Activated T-helper 1 cell treated with Interleukin-2 at 50 U/mL for 16 hours (primary cell): ENCODE data around the gene ZNF521.

ENCODE experiments used
- DNase-seq: peaks from one replicate; pipeline ENCODE4 v3.0.0-alpha.2; 2020; ENCODE audit warnings: low read depth

ZNF521 gene

GRCh38 chr18:25335676-25336075, 16.3 kb downstream of the ZNF521 start:
- no peak for DNase-seq

GRCh38 chr18:25335062-25335461, 16.9 kb downstream of the ZNF521 start:
- DNase-seq = no peak

GRCh38 chr18:25334588-25334987, 17.4 kb downstream of the ZNF521 start:
- no peak for DNase-seq

- no peak for DNase-seq
These were observed 20.0 kb downstream of the ZNF521 start for GRCh38 chr18:25332002-25332401.

- no peak for DNase-seq
These were observed 22.2 kb downstream of the ZNF521 start for GRCh38 chr18:25329783-25330182.

GRCh38 chr18:25327584-25327983, 24.4 kb downstream of the ZNF521 start:
- no peak for DNase-seq

GRCh38 chr18:25326361-25326952, 25.5 kb downstream of the ZNF521 start:
- DNase-seq = no peak

- DNase-seq = no peak
These were observed 29.2 kb downstream of the ZNF521 start for GRCh38 chr18:25322806-25323205.

- DNase-seq = no peak
These were observed 35.5 kb downstream of the ZNF521 start for GRCh38 chr18:25316381-25317018.

GRCh38 chr18:25314838-25315190, 37.2 kb downstream of the ZNF521 start:
- DNase-seq = no peak

- no peak for DNase-seq
These were observed 37.7 kb downstream of the ZNF521 start for GRCh38 chr18:25314151-25314837.

GRCh38 chr18:25313268-25313667, 38.7 kb downstream of the ZNF521 start:
- DNase-seq = no peak

- no peak for DNase-seq
These were observed 41.9 kb downstream of the ZNF521 start for GRCh38 chr18:25310045-25310444.

- DNase-seq = no peak
These were observed 43.6 kb downstream of the ZNF521 start for GRCh38 chr18:25308381-25308780.

- DNase-seq = no peak
These were observed 44.8 kb downstream of the ZNF521 start for GRCh38 chr18:25307192-25307591.

GRCh38 chr18:25306671-25307070, 45.3 kb downstream of the ZNF521 start:
- DNase-seq = no peak

GRCh38 chr18:25305584-25305983, 46.4 kb downstream of the ZNF521 start:
- DNase-seq = no peak

GRCh38 chr18:25300492-25300891, 51.5 kb downstream of the ZNF521 start:
- DNase-seq = no peak

- no peak for DNase-seq
These were observed 52.3 kb downstream of the ZNF521 start for GRCh38 chr18:25299426-25300300.

GRCh38 chr18:25298853-25299274, 53.1 kb downstream of the ZNF521 start:
- no peak for DNase-seq

- no peak for DNase-seq
These were observed 56.3 kb downstream of the ZNF521 start for GRCh38 chr18:25295624-25296138.

- no peak for DNase-seq
These were observed 60.8 kb downstream of the ZNF521 start for GRCh38 chr18:25291150-25291549.
